ENCODE results near the gene ZRANB3. TPM values are rescaled to one million over a fixed set of nuclear protein-coding genes. Genes with fewer than 3 reads are reported as not detected.

The ZRANB3 gene
- total and polyA plus RNA-seq, 2 experiments from 2014 or later, result 3.6 to 10.4 TPM

GRCh38 chr2:135163901-135164300 is 367.1 kb downstream of the ZRANB3 start:
- H3K4me2 ChIP-seq, result no peak overlapping the region
- no peaks in the 10 kb centered on the region for H3K9me2 ChIP-seq (replicated peaks; ENCODE audit: insufficient read depth)
- no peak overlapping the region for H2AFZ ChIP-seq
- H3K27ac ChIP-seq, result no peak overlapping the region
- no peaks in the 10 kb centered on the region for H4K20me1 ChIP-seq (ENCODE audit: insufficient read depth, poor library complexity, severe bottlenecking)
- H3K36me3 ChIP-seq (replicated peaks; ENCODE audit: insufficient read depth, low read depth), result no peaks in the 10 kb centered on the region
- no peaks in the 10 kb centered on the region for H3K27me3 ChIP-seq
- H3K9me3 ChIP-seq (ENCODE audit: low read depth), result no peaks in the 10 kb centered on the region
- no peak overlapping the region for H3K4me3 ChIP-seq
- DNase-seq (ENCODE audit: low spot score), result no peak
- WGBS (ENCODE audit: low lambda C conversion rate, missing lambda C conversion rate), result 93% methylated on average over 5 of the region's 5 CpGs
- no peaks in the 10 kb centered on the region for H3K79me2 ChIP-seq
- H3K4me1 ChIP-seq (ENCODE audit: insufficient read depth), result no peaks in the 10 kb centered on the region
- TF ChIP-seq EZH2 (IDR thresholded peaks at IDR 0.05; ENCODE audit: borderline replicate concordance) (no peak), EZH2phosphoT487 (IDR thresholded peaks at IDR 0.05; ENCODE audit: low read depth, severe bottlenecking, unreplicated experiment) (no peak), CTCF (IDR thresholded peaks at IDR 0.05; ENCODE audit: poor library complexity) (no peak)

GRCh38 chr2:135163306-135163705 is 367.7 kb downstream of the ZRANB3 start:
- DNase-seq (ENCODE audit: low spot score), result no peak
- Histone ChIP-seq H2AFZ (no peak overlapping the region), H3K4me1 (ENCODE audit: insufficient read depth) (no peaks in the 10 kb centered on the region), H3K27me3 (no peaks in the 10 kb centered on the region), H4K20me1 (ENCODE audit: insufficient read depth, poor library complexity, severe bottlenecking) (no peaks in the 10 kb centered on the region), H3K79me2 (no peaks in the 10 kb centered on the region), H3K27ac (no peak overlapping the region), H3K36me3 (replicated peaks; ENCODE audit: insufficient read depth, low read depth) (no peaks in the 10 kb centered on the region), H3K4me3 (no peak overlapping the region), H3K4me2 (no peak overlapping the region), H3K9me3 (ENCODE audit: low read depth) (no peaks in the 10 kb centered on the region), H3K9me2 (replicated peaks; ENCODE audit: insufficient read depth) (no peaks in the 10 kb centered on the region)
- WGBS (ENCODE audit: low lambda C conversion rate, missing lambda C conversion rate), result 97% methylated on average over 2 of the region's 2 CpGs
- TF ChIP-seq CTCF (IDR thresholded peaks at IDR 0.05; ENCODE audit: poor library complexity), result no peak
- no peak for TF ChIP-seq EZH2 (IDR thresholded peaks at IDR 0.05; ENCODE audit: borderline replicate concordance)
- TF ChIP-seq EZH2phosphoT487 (IDR thresholded peaks at IDR 0.05; ENCODE audit: low read depth, severe bottlenecking, unreplicated experiment), result no peak

- no peak overlapping the region for H2AFZ ChIP-seq
- no peaks in the 10 kb centered on the region for H3K27me3 ChIP-seq
- H3K79me2 ChIP-seq, result no peaks in the 10 kb centered on the region
- no peaks in the 10 kb centered on the region for H3K36me3 ChIP-seq (replicated peaks; ENCODE audit: insufficient read depth, low read depth)
- H3K4me3 ChIP-seq, result no peak overlapping the region
- no peaks in the 10 kb centered on the region for H4K20me1 ChIP-seq (ENCODE audit: insufficient read depth, poor library complexity, severe bottlenecking)
- H3K9me2 ChIP-seq (replicated peaks; ENCODE audit: insufficient read depth), result no peaks in the 10 kb centered on the region
- no peak for DNase-seq (ENCODE audit: low spot score)
- H3K27ac ChIP-seq, result no peak overlapping the region
- WGBS (ENCODE audit: low lambda C conversion rate, missing lambda C conversion rate), result 94% methylated on average over 4 of the region's 4 CpGs
- no peak for TF ChIP-seq EZH2 (IDR thresholded peaks at IDR 0.05; ENCODE audit: borderline replicate concordance)
- TF ChIP-seq CTCF (IDR thresholded peaks at IDR 0.05; ENCODE audit: poor library complexity), result no peak
- TF ChIP-seq EZH2phosphoT487 (IDR thresholded peaks at IDR 0.05; ENCODE audit: low read depth, severe bottlenecking, unreplicated experiment), result no peak
- H3K4me2 ChIP-seq, result no peak overlapping the region
- H3K9me3 ChIP-seq (ENCODE audit: low read depth), result no peaks in the 10 kb centered on the region
- no peaks in the 10 kb centered on the region for H3K4me1 ChIP-seq (ENCODE audit: insufficient read depth)
Measured at GRCh38 chr2:135162786-135163185, 368.2 kb downstream of the ZRANB3 start.

- H3K4me3 ChIP-seq, result no peak overlapping the region
- H3K9me2 ChIP-seq (replicated peaks; ENCODE audit: insufficient read depth), result no peaks in the 10 kb centered on the region
- H3K36me3 ChIP-seq (replicated peaks; ENCODE audit: insufficient read depth, low read depth), result no peaks in the 10 kb centered on the region
- no peaks in the 10 kb centered on the region for H3K9me3 ChIP-seq (ENCODE audit: low read depth)
- no peaks in the 10 kb centered on the region for H4K20me1 ChIP-seq (ENCODE audit: insufficient read depth, poor library complexity, severe bottlenecking)
- DNase-seq (ENCODE audit: low spot score), result no peak
- H3K4me2 ChIP-seq, result no peak overlapping the region
- 75% methylated on average over 5 of the region's 5 CpGs for WGBS (ENCODE audit: low lambda C conversion rate, missing lambda C conversion rate)
- no peak for TF ChIP-seq EZH2phosphoT487 (IDR thresholded peaks at IDR 0.05; ENCODE audit: low read depth, severe bottlenecking, unreplicated experiment)
- no peak for TF ChIP-seq CTCF (IDR thresholded peaks at IDR 0.05; ENCODE audit: poor library complexity)
- no peak for TF ChIP-seq EZH2 (IDR thresholded peaks at IDR 0.05; ENCODE audit: borderline replicate concordance)
- H3K4me1 ChIP-seq (ENCODE audit: insufficient read depth), result no peaks in the 10 kb centered on the region
- no peaks in the 10 kb centered on the region for H3K79me2 ChIP-seq
- H3K27me3 ChIP-seq, result no peaks in the 10 kb centered on the region
- no peak overlapping the region for H2AFZ ChIP-seq
- no peak overlapping the region for H3K27ac ChIP-seq
Measured at GRCh38 chr2:135162377-135162776, 368.6 kb downstream of the ZRANB3 start.

Data from hepatocyte (in vitro differentiated cells).